HEK293 (cell line): ENCODE measurements around the gene CHMP6.

Experiments used
- CTCF ChIA-PET: fragments of 350-600 bp; formaldehyde crosslinking; extraction: SDS; loops from one replicate; lab custom pipeline; 2021; ENCODE audit warnings: antibody characterized with exemption; lab: Yijun Ruan, JAX
- POLR2A ChIA-PET: fragments of 300-600 bp; formaldehyde crosslinking; extraction: SDS; loops from one replicate; lab custom pipeline; 2020; ENCODE audit warnings: antibody characterized with exemption, inconsistent platforms; lab: Yijun Ruan, JAX
- H3K27ac ChIP-seq: fragments of 200-500 bp; sonication (Bioruptor generic); 2 replicates; pipeline ENCODE4 v1.5.1; 2014; ENCODE audit warnings: low read depth, low read length, control low read depth, inconsistent platforms; ENCODE audit errors: extremely low read depth
- H3K36me3 ChIP-seq, 2 experiments: fragments of 200-500 bp in 1 of 2; sonication (Bioruptor generic) in 1 of 2; 1 replicate in 1 of 2; 2 replicates in 1 of 2; pipeline ENCODE4 v1.5.1; 2014 to 2017; ENCODE audit warnings: inconsistent platforms in 2 of 2, low read length in 2 of 2; ENCODE audit not compliant: control insufficient read depth in 2 of 2, insufficient read depth in 1 of 2
- H3K4me1 ChIP-seq: fragments of 200-500 bp; sonication (Bioruptor generic); 2 replicates; pipeline ENCODE4 v1.5.1; 2014; ENCODE audit warnings: mild to moderate bottlenecking, low read length, inconsistent platforms; ENCODE audit not compliant: control insufficient read depth, insufficient read depth
- H3K4me3 ChIP-seq: 2 replicates; pipeline ENCODE4 v1.5.1; 2011; ENCODE audit warnings: low read depth, mild to moderate bottlenecking, control low read depth, low read length, moderate library complexity
- H3K9me3 ChIP-seq: fragments of 200-500 bp; sonication (Bioruptor generic); 2 replicates; pipeline ENCODE4 v1.5.1; 2014; ENCODE audit warnings: low read depth, low read length, inconsistent platforms; ENCODE audit not compliant: control insufficient read depth, insufficient read depth
- AEBP2 ChIP-seq: fragments of 450-650 bp; formaldehyde crosslinking; IDR thresholded peaks from 2 replicates; pipeline ENCODE4 v1.5.1; 2016; ENCODE audit warnings: missing biosample characterization, missing genetic modification characterization, borderline replicate concordance
- ATF2 ChIP-seq: fragments of 450-650 bp; formaldehyde crosslinking; IDR thresholded peaks from 2 replicates; pipeline ENCODE4 v1.5.1; 2016; ENCODE audit warnings: missing biosample characterization, missing genetic modification characterization, low read depth
- GLIS1 ChIP-seq: fragments of 450-650 bp; formaldehyde crosslinking; IDR thresholded peaks from 2 replicates; pipeline ENCODE4 v1.5.1; 2016; ENCODE audit warnings: missing biosample characterization, missing genetic modification characterization
- HIC1 ChIP-seq: fragments of 450-650 bp; formaldehyde crosslinking; IDR thresholded peaks from 2 replicates; pipeline ENCODE4 v1.5.1; 2016; ENCODE audit warnings: missing biosample characterization, missing genetic modification characterization
- HOXA7 ChIP-seq: sonication (generic); formaldehyde crosslinking; IDR thresholded peaks from 2 replicates; pipeline ENCODE4 v1.8.1; 2022; ENCODE audit warnings: missing genetic modification reagents, borderline replicate concordance
- PRDM1 ChIP-seq: fragments of 450-650 bp; formaldehyde crosslinking; IDR thresholded peaks from 2 replicates; pipeline ENCODE4; 2016; ENCODE audit warnings: missing biosample characterization, missing genetic modification characterization
- SCRT2 ChIP-seq: fragments of 450-650 bp; formaldehyde crosslinking; IDR thresholded peaks from 2 replicates; pipeline ENCODE4 v1.5.1; 2016; ENCODE audit warnings: missing biosample characterization, missing genetic modification characterization
- ZBTB10 ChIP-seq: fragments of 450-650 bp; formaldehyde crosslinking; IDR thresholded peaks from 2 replicates; pipeline ENCODE4 v1.5.1; 2016; ENCODE audit warnings: missing biosample characterization, missing genetic modification characterization
- ZBTB20 ChIP-seq: fragments of 450-650 bp; formaldehyde crosslinking; IDR thresholded peaks from 2 replicates; pipeline ENCODE4 v1.5.1; 2016; ENCODE audit warnings: missing biosample characterization, missing genetic modification characterization
- ZNF140 ChIP-seq: fragments of 450-650 bp; formaldehyde crosslinking; IDR thresholded peaks from 2 replicates; pipeline ENCODE4 v1.5.1; 2016; ENCODE audit warnings: missing biosample characterization, missing genetic modification characterization
- ZNF155 ChIP-seq: fragments of 450-650 bp; formaldehyde crosslinking; IDR thresholded peaks from 2 replicates; pipeline ENCODE4 v1.5.1; 2016; ENCODE audit warnings: missing biosample characterization, missing genetic modification characterization
- ZNF157 ChIP-seq: fragments of 450-650 bp; formaldehyde crosslinking; IDR thresholded peaks from 2 replicates; pipeline ENCODE4 v1.5.1; 2016; ENCODE audit warnings: missing biosample characterization, missing genetic modification characterization
- ZNF211 ChIP-seq: fragments of 450-650 bp; formaldehyde crosslinking; IDR thresholded peaks from 2 replicates; pipeline ENCODE4 v1.5.1; 2016; ENCODE audit warnings: low read depth, missing biosample characterization, missing genetic modification characterization
- ZNF394 ChIP-seq: fragments of 450-650 bp; formaldehyde crosslinking; IDR thresholded peaks from 2 replicates; pipeline ENCODE4 v1.5.1; 2016; ENCODE audit warnings: missing biosample characterization, missing genetic modification characterization, mild to moderate bottlenecking, moderate library complexity, borderline replicate concordance
- ZNF555 ChIP-seq: fragments of 450-650 bp; formaldehyde crosslinking; conservative IDR thresholded peaks from 2 replicates; pipeline ENCODE4 v1.5.1; 2017; ENCODE audit warnings: missing biosample characterization, mild to moderate bottlenecking, missing genetic modification characterization, inconsistent platforms
- ZNF624 ChIP-seq: fragments of 450-650 bp; formaldehyde crosslinking; IDR thresholded peaks from 2 replicates; pipeline ENCODE4 v1.5.1; 2017; ENCODE audit warnings: missing biosample characterization, missing genetic modification characterization
- ZNF639 ChIP-seq: fragments of 450-650 bp; formaldehyde crosslinking; IDR thresholded peaks from 2 replicates; pipeline ENCODE4 v1.5.1; 2016; ENCODE audit warnings: missing biosample characterization, missing genetic modification characterization
- ZNF677 ChIP-seq: fragments of 450-650 bp; IDR thresholded peaks from 2 replicates; pipeline ENCODE4 v1.5.0; 2018; ENCODE audit warnings: missing biosample characterization, mild to moderate bottlenecking, missing genetic modification characterization, moderate library complexity
- ZNF837 ChIP-seq: fragments of 450-650 bp; formaldehyde crosslinking; IDR thresholded peaks from 2 replicates; pipeline ENCODE4 v1.5.1; 2016; ENCODE audit warnings: missing biosample characterization, missing genetic modification characterization

The CHMP6 gene

GRCh38 chr17:81042606-81043005 lies 51.0 kb downstream of the CHMP6 start:
- H3K4me1 ChIP-seq, result peaks cover 20% of the 10 kb centered on the region
- H3K9me3 ChIP-seq, result no peaks in the 10 kb centered on the region
- CTCF ChIA-PET, result interaction anchor here (0.6 to 1.1 kb wide), 4 partner anchors 15 to 59 kb away, joined by 3 to 8 read pairs (median 4); no protein-coding TSS in a partner anchor
- H3K36me3 ChIP-seq, result peaks cover 0 to 23% of the 10 kb centered on the region in 2 experiments; a peak in 1 of 3 replicates
- H3K27ac ChIP-seq, result no peak overlapping the region
- no peak overlapping the region for H3K4me3 ChIP-seq
- POLR2A ChIA-PET, result interaction anchor here (1.3 kb wide), 1 partner anchor 11 kb away, joined by 5 read pairs; no protein-coding TSS in a partner anchor
- no peak for TF ChIP-seq GLIS1 (tag by site-specific recombination)
- no peak for TF ChIP-seq ZBTB10 (tag by site-specific recombination)
- no peak for TF ChIP-seq ZNF624 (tag by site-specific recombination)
- no peak for TF ChIP-seq SCRT2 (tag by site-specific recombination)
- no peak for TF ChIP-seq ZNF140 (tag by site-specific recombination)
- TF ChIP-seq ZNF211, result no peak
- no peak for TF ChIP-seq ZBTB20
- no peak for TF ChIP-seq ZNF394 (tag by site-specific recombination)
- no peak for TF ChIP-seq ATF2 (tag by site-specific recombination)
- TF ChIP-seq ZNF555, result no peak
- no peak for TF ChIP-seq ZNF157 (tag by site-specific recombination)
- TF ChIP-seq ZNF155 (tag by site-specific recombination), result no peak
- TF ChIP-seq HOXA7, result no peak
- no peak for TF ChIP-seq ZNF837 (tag by site-specific recombination)
- TF ChIP-seq ZNF677, result no peak
- no peak for TF ChIP-seq PRDM1 (tag by site-specific recombination)
- TF ChIP-seq ZNF639, result no peak
- no peak for TF ChIP-seq AEBP2
- TF ChIP-seq HIC1 (tag by site-specific recombination), result no peak
